HL-60 (cell line): ENCODE data around the gene SMURF2.

Source experiments
- DNase-seq, 2 experiments: peaks; one replicate each; pipeline ENCODE4 v3.0.0-alpha.2; 2010 to 2020; ENCODE audit warnings: low read depth in 1 of 2, low spot score in 1 of 2
- H3K27ac ChIP-seq: fragments of 250-450 bp; sonication (Bioruptor Pico); replicated peaks from 2 replicates; pipeline ENCODE4 v1.5.1; 2020; ENCODE audit warnings: mild to moderate bottlenecking, moderate library complexity
- H3K27me3 ChIP-seq: fragments of 250-450 bp; sonication (Bioruptor Pico); 2 replicates; pipeline ENCODE4 v1.5.1; 2021; ENCODE audit warnings: mild to moderate bottlenecking, moderate library complexity; ENCODE audit not compliant: insufficient read depth, poor library complexity, severe bottlenecking
- H3K4me3 ChIP-seq: replicated peaks from 2 replicates; pipeline ENCODE4 v1.5.1; 2011; ENCODE audit warnings: mild to moderate bottlenecking, control low read depth, low read length; ENCODE audit not compliant: insufficient read depth
- CTCF ChIP-seq: IDR thresholded peaks from one replicate; pipeline ENCODE4 v1.5.1; 2011; ENCODE audit warnings: low read length, control low read depth, inconsistent platforms; ENCODE audit not compliant: insufficient read depth
- GABPA ChIP-seq: IDR thresholded peaks from 2 replicates; pipeline ENCODE4 v1.6.1; 2012; ENCODE audit warnings: low read depth
- POLR2AphosphoS5 ChIP-seq: IDR thresholded peaks from 2 replicates; pipeline ENCODE4 v1.6.1; 2012; ENCODE audit warnings: low read depth
- REST ChIP-seq: IDR thresholded peaks from 2 replicates; pipeline ENCODE4 v1.6.1; 2012; ENCODE audit warnings: low read depth; ENCODE audit not compliant: insufficient replicate concordance
- SPI1 ChIP-seq: IDR thresholded peaks from 2 replicates; pipeline ENCODE4 v1.6.1; 2012; ENCODE audit warnings: low read depth, mild to moderate bottlenecking, borderline replicate concordance

Gene SMURF2

GRCh38 chr17:64638552-64639203 is 23.4 kb downstream of the SMURF2 start:
- TF ChIP-seq SPI1, result peak; percentile 95
- TF ChIP-seq GABPA, result no peak
- 0 out of 2 replicates have a peak, but pooled peaks have one; percentile 13 for TF ChIP-seq POLR2AphosphoS5
- no peak for TF ChIP-seq REST
- TF ChIP-seq CTCF, result no peak

GRCh38 chr17:64635647-64636305 is 26.3 kb downstream of the SMURF2 start:
- Histone ChIP-seq H3K27ac (no peak overlapping the region), H3K27me3 (no peaks in the 10 kb centered on the region), H3K4me3 (no peak overlapping the region)
- DNase-seq, result no peak
- TF ChIP-seq SPI1 (no peak), CTCF (no peak), POLR2AphosphoS5 (no peak), REST (no peak), GABPA (no peak)

More at GRCh38 chr17:64638552-64639203, 23.4 kb downstream of the SMURF2 start:
- Histone ChIP-seq H3K27me3 (no peaks in the 10 kb centered on the region), H3K27ac (peak overlapping the region; percentile 38), H3K4me3 (no peak overlapping the region)
- DNase-seq, result peak in 1 of 2 experiments; percentile 57

GRCh38 chr17:64634218-64634617 is 27.9 kb downstream of the SMURF2 start:
- H3K4me3 ChIP-seq, result no peak overlapping the region
- DNase-seq, result no peak
- TF ChIP-seq REST (no peak), POLR2AphosphoS5 (no peak), GABPA (no peak), SPI1 (no peak)
- H3K27me3 ChIP-seq, result no peaks in the 10 kb centered on the region
- no peak overlapping the region for H3K27ac ChIP-seq
